ENCODE measurements around the gene MTOR. TPM values are rescaled to one million over a fixed set of nuclear protein-coding genes. Genes with fewer than 3 reads are reported as not detected.

MTOR gene
- total RNA-seq, 2 donors from 2014 or later = 32.6 to 38.3 TPM

GRCh38 chr1:11157867-11158266, 104.5 kb downstream of the MTOR start:
- H3K27ac Mint-ChIP-seq = peak overlapping the region; percentile 79
- H3K4me3 Mint-ChIP-seq = peak overlapping the region in 1 of 2 donors; percentile 23

GRCh38 chr1:11157394-11157793, 105.0 kb downstream of the MTOR start:
- Mint-ChIP-seq H3K9me3 (no peaks in the 10 kb centered on the region), H3K4me3 (peak overlapping the region in 1 of 2 donors; percentile 8), H3K36me3 (ENCODE audit: insufficient read depth in 2 of 2) (peaks cover 3 to 19% of the 10 kb centered on the region in 2 donors), H3K27me3 (ENCODE audit: low read depth) (no peaks in the 10 kb centered on the region), H3K4me1 (ENCODE audit: low read depth) (peaks cover 27% of the 10 kb centered on the region), H3K27ac (peak overlapping the region; percentile 36)
- DNase-seq (no peak), ATAC-seq (replicated peaks in 1 of 2) (no peak)

More at GRCh38 chr1:11157867-11158266, 104.5 kb downstream of the MTOR start:
- peaks cover 3 to 17% of the 10 kb centered on the region in 2 donors for H3K36me3 Mint-ChIP-seq (ENCODE audit: insufficient read depth in 2 of 2)
- DNase-seq (no peak), ATAC-seq (replicated peaks in 1 of 2) (peak in 1 of 2 donors; percentile 30)
- peaks cover 27% of the 10 kb centered on the region for H3K4me1 Mint-ChIP-seq (ENCODE audit: low read depth)
- no peaks in the 10 kb centered on the region for H3K27me3 Mint-ChIP-seq (ENCODE audit: low read depth)
- no peaks in the 10 kb centered on the region for H3K9me3 Mint-ChIP-seq

GRCh38 chr1:11156963-11157362, 105.4 kb downstream of the MTOR start:
- Mint-ChIP-seq H3K36me3 (ENCODE audit: insufficient read depth in 2 of 2) (peaks cover 3 to 17% of the 10 kb centered on the region in 2 donors), H3K27me3 (ENCODE audit: low read depth) (no peaks in the 10 kb centered on the region), H3K4me3 (peak overlapping the region in 1 of 2 donors; percentile 8), H3K9me3 (no peaks in the 10 kb centered on the region), H3K27ac (peak overlapping the region; percentile 43), H3K4me1 (ENCODE audit: low read depth) (peaks cover 27% of the 10 kb centered on the region)
- DNase-seq (peak in 1 of 2 donors; percentile 6), ATAC-seq (replicated peaks in 1 of 2) (peak; percentile 36 to 64)

GRCh38 chr1:11156441-11156840, 105.9 kb downstream of the MTOR start:
- Mint-ChIP-seq H3K27me3 (ENCODE audit: low read depth) (no peaks in the 10 kb centered on the region), H3K36me3 (ENCODE audit: insufficient read depth in 2 of 2) (peaks cover 3 to 12% of the 10 kb centered on the region in 2 donors), H3K27ac (peak overlapping the region; percentile 43), H3K9me3 (no peaks in the 10 kb centered on the region), H3K4me3 (no peak overlapping the region), H3K4me1 (ENCODE audit: low read depth) (peaks cover 27% of the 10 kb centered on the region)
- DNase-seq (no peak), ATAC-seq (replicated peaks in 1 of 2) (no peak)

GRCh38 chr1:11153184-11153583, 109.2 kb downstream of the MTOR start:
- DNase-seq = no peak
- H3K9me3 Mint-ChIP-seq = no peaks in the 10 kb centered on the region
- no peak overlapping the region for H3K4me3 Mint-ChIP-seq
- H3K36me3 Mint-ChIP-seq (ENCODE audit: insufficient read depth in 2 of 2) = peaks cover 3 to 17% of the 10 kb centered on the region in 2 donors
- no peak overlapping the region for H3K27ac Mint-ChIP-seq
- H3K4me1 Mint-ChIP-seq (ENCODE audit: low read depth) = peaks cover 21% of the 10 kb centered on the region
- H3K27me3 Mint-ChIP-seq (ENCODE audit: low read depth) = no peaks in the 10 kb centered on the region
- ATAC-seq (replicated peaks in 1 of 2) = no peak

- Mint-ChIP-seq H3K9me3 (no peaks in the 10 kb centered on the region), H3K27me3 (ENCODE audit: low read depth) (no peaks in the 10 kb centered on the region), H3K4me1 (ENCODE audit: low read depth) (peaks cover 16% of the 10 kb centered on the region), H3K4me3 (no peak overlapping the region), H3K27ac (no peak overlapping the region), H3K36me3 (ENCODE audit: insufficient read depth in 2 of 2) (peaks cover 3 to 17% of the 10 kb centered on the region in 2 donors)
- DNase-seq = no peak
- no peak for ATAC-seq (replicated peaks in 1 of 2)
Measured at GRCh38 chr1:11152755-11153154, 109.6 kb downstream of the MTOR start.

- Mint-ChIP-seq H3K36me3 (ENCODE audit: insufficient read depth in 2 of 2) (peaks cover 3 to 17% of the 10 kb centered on the region in 2 donors), H3K4me3 (no peak overlapping the region), H3K27ac (no peak overlapping the region), H3K4me1 (ENCODE audit: low read depth) (peaks cover 9% of the 10 kb centered on the region), H3K9me3 (no peaks in the 10 kb centered on the region), H3K27me3 (ENCODE audit: low read depth) (no peaks in the 10 kb centered on the region)
- no peak for DNase-seq
- ATAC-seq (replicated peaks in 1 of 2) = no peak
Measured at GRCh38 chr1:11151826-11152612, 110.3 kb downstream of the MTOR start.

GRCh38 chr1:11151114-11151513, 111.2 kb downstream of the MTOR start:
- Mint-ChIP-seq H3K4me3 (no peak overlapping the region), H3K9me3 (no peaks in the 10 kb centered on the region), H3K27me3 (ENCODE audit: low read depth) (no peaks in the 10 kb centered on the region), H3K27ac (no peak overlapping the region), H3K36me3 (ENCODE audit: insufficient read depth in 2 of 2) (peaks cover 1 to 12% of the 10 kb centered on the region in 2 donors), H3K4me1 (ENCODE audit: low read depth) (no peaks in the 10 kb centered on the region)
- DNase-seq (no peak), ATAC-seq (replicated peaks in 1 of 2) (no peak)

- no peak for ATAC-seq (replicated peaks in 1 of 2)
- DNase-seq = no peak
- Mint-ChIP-seq H3K27me3 (ENCODE audit: low read depth) (no peaks in the 10 kb centered on the region), H3K36me3 (ENCODE audit: insufficient read depth in 2 of 2) (peaks cover 1 to 12% of the 10 kb centered on the region in 2 donors), H3K4me3 (no peak overlapping the region), H3K4me1 (ENCODE audit: low read depth) (no peaks in the 10 kb centered on the region), H3K9me3 (no peaks in the 10 kb centered on the region), H3K27ac (no peak overlapping the region)
Measured at GRCh38 chr1:11150326-11150725, 112.0 kb downstream of the MTOR start.

GRCh38 chr1:11147197-11147770, 115.1 kb downstream of the MTOR start:
- Mint-ChIP-seq H3K27me3 (ENCODE audit: low read depth) (no peaks in the 10 kb centered on the region), H3K9me3 (no peaks in the 10 kb centered on the region), H3K4me3 (no peak overlapping the region), H3K4me1 (ENCODE audit: low read depth) (peaks cover 6% of the 10 kb centered on the region), H3K36me3 (ENCODE audit: insufficient read depth in 2 of 2) (peaks cover 5 to 9% of the 10 kb centered on the region in 2 donors), H3K27ac (no peak overlapping the region)
- DNase-seq (no peak), ATAC-seq (replicated peaks in 1 of 2) (no peak)

GRCh38 chr1:11145741-11146140, 116.6 kb downstream of the MTOR start:
- no peak for ATAC-seq (replicated peaks in 1 of 2)
- Mint-ChIP-seq H3K4me1 (ENCODE audit: low read depth) (peaks cover 6% of the 10 kb centered on the region), H3K9me3 (no peaks in the 10 kb centered on the region), H3K4me3 (no peak overlapping the region), H3K36me3 (ENCODE audit: insufficient read depth in 2 of 2) (peaks cover 5 to 9% of the 10 kb centered on the region in 2 donors), H3K27me3 (ENCODE audit: low read depth) (no peaks in the 10 kb centered on the region), H3K27ac (no peak overlapping the region)
- no peak for DNase-seq

GRCh38 chr1:11144570-11145256, 117.6 kb downstream of the MTOR start:
- Mint-ChIP-seq H3K36me3 (ENCODE audit: insufficient read depth in 2 of 2) (peaks cover 4 to 5% of the 10 kb centered on the region in 2 donors), H3K27ac (no peak overlapping the region), H3K27me3 (ENCODE audit: low read depth) (no peaks in the 10 kb centered on the region), H3K4me3 (no peak overlapping the region), H3K4me1 (ENCODE audit: low read depth) (peaks cover 6% of the 10 kb centered on the region), H3K9me3 (no peaks in the 10 kb centered on the region)
- DNase-seq = no peak
- ATAC-seq (replicated peaks in 1 of 2) = no peak

- Mint-ChIP-seq H3K36me3 (ENCODE audit: insufficient read depth in 2 of 2) (peaks cover 2 to 5% of the 10 kb centered on the region in 2 donors), H3K27me3 (ENCODE audit: low read depth) (no peaks in the 10 kb centered on the region), H3K9me3 (no peaks in the 10 kb centered on the region), H3K4me3 (no peak overlapping the region), H3K4me1 (ENCODE audit: low read depth) (peaks cover 6% of the 10 kb centered on the region), H3K27ac (peak overlapping the region; percentile 88)
- ATAC-seq (replicated peaks in 1 of 2) (peak in 1 of 2 donors; percentile 33), DNase-seq (no peak)
Measured at GRCh38 chr1:11143907-11144306, 118.4 kb downstream of the MTOR start.

Data from activated T-cell treated with anti-CD3 and anti-CD28 coated beads, Interleukin-2, amount 50 U/mL, for 72 hours (primary cell).